ENCODE data around the gene DOHH.

- TF ChIP-seq, protein P1, sequence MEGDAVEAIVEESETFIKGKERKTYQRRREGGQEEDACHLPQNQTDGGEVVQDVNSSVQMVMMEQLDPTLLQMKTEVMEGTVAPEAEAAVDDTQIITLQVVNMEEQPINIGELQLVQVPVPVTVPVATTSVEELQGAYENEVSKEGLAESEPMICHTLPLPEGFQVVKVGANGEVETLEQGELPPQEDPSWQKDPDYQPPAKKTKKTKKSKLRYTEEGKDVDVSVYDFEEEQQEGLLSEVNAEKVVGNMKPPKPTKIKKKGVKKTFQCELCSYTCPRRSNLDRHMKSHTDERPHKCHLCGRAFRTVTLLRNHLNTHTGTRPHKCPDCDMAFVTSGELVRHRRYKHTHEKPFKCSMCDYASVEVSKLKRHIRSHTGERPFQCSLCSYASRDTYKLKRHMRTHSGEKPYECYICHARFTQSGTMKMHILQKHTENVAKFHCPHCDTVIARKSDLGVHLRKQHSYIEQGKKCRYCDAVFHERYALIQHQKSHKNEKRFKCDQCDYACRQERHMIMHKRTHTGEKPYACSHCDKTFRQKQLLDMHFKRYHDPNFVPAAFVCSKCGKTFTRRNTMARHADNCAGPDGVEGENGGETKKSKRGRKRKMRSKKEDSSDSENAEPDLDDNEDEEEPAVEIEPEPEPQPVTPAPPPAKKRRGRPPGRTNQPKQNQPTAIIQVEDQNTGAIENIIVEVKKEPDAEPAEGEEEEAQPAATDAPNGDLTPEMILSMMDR (conservative IDR thresholded peaks at IDR 0.05), result no peak
- no peak for TF ChIP-seq ZFX (IDR thresholded peaks at IDR 0.05)
Observed at GRCh38 chr19:3462991-3463713, 37.3 kb downstream of the DOHH start.

All from C4-2B (cell line).